Suprapubic skin (tissue), 3 donors: ENCODE measurements around the gene BNIP2.

Experiments used
- POLR2AphosphoS5 ChIP-seq, 3 donors: sonication (generic); formaldehyde crosslinking; IDR thresholded peaks; one replicate each; pipeline ENCODE4 v1.6.1; 2017; ENCODE audit warnings: antibody characterized with exemption in 3 of 3
- TF ChIP-seq, protein P1 (sequence below), 2 donors: fragments of 200-600 bp in 1 of 2; fragments of 450-650 bp in 1 of 2; sonication (generic) in 1 of 2; IDR thresholded peaks; one replicate each; pipeline ENCODE4 v1.5.1; 2016 to 2019; ENCODE audit warnings: antibody characterized with exemption in 2 of 2, mild to moderate bottlenecking in 1 of 2, moderate library complexity in 1 of 2

- TF ChIP-seq, protein P1, sequence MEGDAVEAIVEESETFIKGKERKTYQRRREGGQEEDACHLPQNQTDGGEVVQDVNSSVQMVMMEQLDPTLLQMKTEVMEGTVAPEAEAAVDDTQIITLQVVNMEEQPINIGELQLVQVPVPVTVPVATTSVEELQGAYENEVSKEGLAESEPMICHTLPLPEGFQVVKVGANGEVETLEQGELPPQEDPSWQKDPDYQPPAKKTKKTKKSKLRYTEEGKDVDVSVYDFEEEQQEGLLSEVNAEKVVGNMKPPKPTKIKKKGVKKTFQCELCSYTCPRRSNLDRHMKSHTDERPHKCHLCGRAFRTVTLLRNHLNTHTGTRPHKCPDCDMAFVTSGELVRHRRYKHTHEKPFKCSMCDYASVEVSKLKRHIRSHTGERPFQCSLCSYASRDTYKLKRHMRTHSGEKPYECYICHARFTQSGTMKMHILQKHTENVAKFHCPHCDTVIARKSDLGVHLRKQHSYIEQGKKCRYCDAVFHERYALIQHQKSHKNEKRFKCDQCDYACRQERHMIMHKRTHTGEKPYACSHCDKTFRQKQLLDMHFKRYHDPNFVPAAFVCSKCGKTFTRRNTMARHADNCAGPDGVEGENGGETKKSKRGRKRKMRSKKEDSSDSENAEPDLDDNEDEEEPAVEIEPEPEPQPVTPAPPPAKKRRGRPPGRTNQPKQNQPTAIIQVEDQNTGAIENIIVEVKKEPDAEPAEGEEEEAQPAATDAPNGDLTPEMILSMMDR (IDR thresholded peaks at IDR 0.05) = no peak
- TF ChIP-seq POLR2AphosphoS5 (IDR thresholded peaks at IDR 0.05) = no peak
Observed at GRCh38 chr15:59654046-59654445, 35.1 kb downstream of the BNIP2 start.
